ENCODE results near the gene RASSF3. TPM values are rescaled to one million over a fixed set of nuclear protein-coding genes. Genes with fewer than 3 reads are reported as not detected.

The RASSF3 gene
- polyA plus RNA-seq, 1 donor (not counting 4 experiments of a cell fraction or from before 2014, with no cell fraction given): 9.6 TPM

GRCh38 chr12:64739778-64740177 is 129.5 kb downstream of the RASSF3 start:
- Histone ChIP-seq H3K27ac (ENCODE audit: control insufficient read depth, insufficient read depth, low read length) (no peak overlapping the region), H3K4me3 (ENCODE audit: control insufficient read depth in 2 of 3, extremely low read depth in 1 of 3, insufficient read depth in 2 of 3, low read depth in 1 of 3, low read length in 3 of 3) (no peak overlapping the region), H3K36me3 (ENCODE audit: control insufficient read depth in 2 of 2, extremely low read depth in 1 of 2, insufficient read depth in 2 of 2, low read length in 2 of 2) (peaks cover 10 to 31% of the 10 kb centered on the region in 2 experiments), H3K9ac (ENCODE audit: control insufficient read depth, extremely low read depth, insufficient read depth, low read length) (no peak overlapping the region), H3K27me3 (ENCODE audit: control insufficient read depth, extremely low read depth, insufficient read depth, low read length) (no peaks in the 10 kb centered on the region), H3K9me1 (ENCODE audit: control insufficient read depth, extremely low read depth, insufficient read depth, low read length) (no peaks in the 10 kb centered on the region), H3K4me2 (ENCODE audit: control insufficient read depth, extremely low read depth, insufficient read depth, low read depth, low read length) (no peak overlapping the region), H4K20me1 (ENCODE audit: control insufficient read depth, extremely low read depth, insufficient read depth, low read length) (no peaks in the 10 kb centered on the region), H2AFZ (ENCODE audit: control insufficient read depth, low read length) (no peak overlapping the region), H3K9me3 (ENCODE audit: control insufficient read depth, low read depth, low read length) (no peaks in the 10 kb centered on the region), H3K79me2 (ENCODE audit: control insufficient read depth, insufficient read depth, low read length) (no peaks in the 10 kb centered on the region), H3K4me1 (ENCODE audit: control insufficient read depth, extremely low read depth, insufficient read depth, low read length) (peaks cover 29% of the 10 kb centered on the region)
- DNase-seq (ENCODE audit: low read depth, low spot score) (no peak), FAIRE-seq (no peak)
- dilution Hi-C loops (cut with MboI; ENCODE audit: extremely low pct_ligation_motif_present, low sequenced_read_pairs): no loop called here
- TF ChIP-seq EZH2 (IDR thresholded peaks at IDR 0.05; ENCODE audit: low read length) (no peak), CTCF (optimal IDR thresholded peaks at IDR 0.05 in 1 of 3, IDR thresholded peaks at IDR 0.05 in 1 of 3, conservative IDR thresholded peaks at IDR 0.05 in 1 of 3; ENCODE audit: extremely low read depth in 1 of 3, insufficient read depth in 2 of 3, low read length in 3 of 3) (no peak)

- no peak overlapping the region for H3K27ac ChIP-seq (ENCODE audit: control insufficient read depth, insufficient read depth, low read length)
- no peaks in the 10 kb centered on the region for H4K20me1 ChIP-seq (ENCODE audit: control insufficient read depth, extremely low read depth, insufficient read depth, low read length)
- no peaks in the 10 kb centered on the region for H3K79me2 ChIP-seq (ENCODE audit: control insufficient read depth, insufficient read depth, low read length)
- H3K4me1 ChIP-seq (ENCODE audit: control insufficient read depth, extremely low read depth, insufficient read depth, low read length): peaks cover 36% of the 10 kb centered on the region
- no peak overlapping the region for H3K4me3 ChIP-seq (ENCODE audit: control insufficient read depth in 2 of 3, extremely low read depth in 1 of 3, insufficient read depth in 2 of 3, low read depth in 1 of 3, low read length in 3 of 3)
- no peak overlapping the region for H2AFZ ChIP-seq (ENCODE audit: control insufficient read depth, low read length)
- H3K9ac ChIP-seq (ENCODE audit: control insufficient read depth, extremely low read depth, insufficient read depth, low read length): no peak overlapping the region
- dilution Hi-C loops (cut with MboI; ENCODE audit: extremely low pct_ligation_motif_present, low sequenced_read_pairs): no loop called here
- H3K9me3 ChIP-seq (ENCODE audit: control insufficient read depth, low read depth, low read length): no peaks in the 10 kb centered on the region
- no peaks in the 10 kb centered on the region for H3K9me1 ChIP-seq (ENCODE audit: control insufficient read depth, extremely low read depth, insufficient read depth, low read length)
- peaks cover 10 to 31% of the 10 kb centered on the region in 2 experiments for H3K36me3 ChIP-seq (ENCODE audit: control insufficient read depth in 2 of 2, extremely low read depth in 1 of 2, insufficient read depth in 2 of 2, low read length in 2 of 2)
- TF ChIP-seq CTCF (optimal IDR thresholded peaks at IDR 0.05 in 1 of 3, IDR thresholded peaks at IDR 0.05 in 1 of 3, conservative IDR thresholded peaks at IDR 0.05 in 1 of 3; ENCODE audit: extremely low read depth in 1 of 3, insufficient read depth in 2 of 3, low read length in 3 of 3): no peak
- no peak for TF ChIP-seq EZH2 (IDR thresholded peaks at IDR 0.05; ENCODE audit: low read length)
- H3K4me2 ChIP-seq (ENCODE audit: control insufficient read depth, extremely low read depth, insufficient read depth, low read depth, low read length): no peak overlapping the region
- no peak for FAIRE-seq
- DNase-seq (ENCODE audit: low read depth, low spot score): no peak
- H3K27me3 ChIP-seq (ENCODE audit: control insufficient read depth, extremely low read depth, insufficient read depth, low read length): no peaks in the 10 kb centered on the region
These were observed 130.4 kb downstream of the RASSF3 start for GRCh38 chr12:64740646-64741045.

All from keratinocyte (primary cell).